IPS-18a (cell line): ENCODE data around the gene GUCA2A.

Experiments
- H3K27ac ChIP-seq: one replicate; pipeline ENCODE4 v1.5.1; 2013; ENCODE audit warnings: low read length
- H3K27me3 ChIP-seq: one replicate; pipeline ENCODE4 v1.6.1; 2013; ENCODE audit warnings: mild to moderate bottlenecking, low read length; ENCODE audit not compliant: control insufficient read depth, insufficient read depth
- H3K36me3 ChIP-seq: one replicate; pipeline ENCODE4 v1.6.1; 2013; ENCODE audit warnings: low read depth, low read length; ENCODE audit not compliant: control insufficient read depth
- H3K4me1 ChIP-seq: one replicate; pipeline ENCODE4 v1.6.1; 2013; ENCODE audit warnings: low read depth, low read length; ENCODE audit not compliant: control insufficient read depth
- H3K4me3 ChIP-seq: one replicate; pipeline ENCODE4 v1.5.1; 2013; ENCODE audit warnings: low read length
- H3K9ac ChIP-seq: one replicate; pipeline ENCODE4 v1.6.1; 2013; ENCODE audit warnings: mild to moderate bottlenecking, low read length, moderate library complexity
- H3K9me3 ChIP-seq: one replicate; pipeline ENCODE4 v1.6.1; 2013; ENCODE audit warnings: low read depth, low read length; ENCODE audit not compliant: control insufficient read depth

Gene GUCA2A

GRCh38 chr1:42139444-42139843, 25.1 kb downstream of the GUCA2A start:
- Histone ChIP-seq H3K36me3 (no peaks in the 10 kb centered on the region), H3K27me3 (no peaks in the 10 kb centered on the region), H3K4me3 (no peak overlapping the region), H3K9ac (no peak overlapping the region), H3K27ac (no peak overlapping the region), H3K9me3 (no peaks in the 10 kb centered on the region), H3K4me1 (peaks cover 4% of the 10 kb centered on the region)

- peaks cover 4% of the 10 kb centered on the region for H3K4me1 ChIP-seq
- no peak overlapping the region for H3K27ac ChIP-seq
- H3K27me3 ChIP-seq, result no peaks in the 10 kb centered on the region
- H3K4me3 ChIP-seq, result no peak overlapping the region
- no peaks in the 10 kb centered on the region for H3K36me3 ChIP-seq
- no peak overlapping the region for H3K9ac ChIP-seq
- no peaks in the 10 kb centered on the region for H3K9me3 ChIP-seq
Observed at GRCh38 chr1:42138586-42138985, 26.0 kb downstream of the GUCA2A start.

- peaks cover 4% of the 10 kb centered on the region for H3K4me1 ChIP-seq
- H3K9ac ChIP-seq, result no peak overlapping the region
- H3K27me3 ChIP-seq, result no peaks in the 10 kb centered on the region
- H3K4me3 ChIP-seq, result no peak overlapping the region
- no peak overlapping the region for H3K27ac ChIP-seq
- H3K9me3 ChIP-seq, result no peaks in the 10 kb centered on the region
- H3K36me3 ChIP-seq, result no peaks in the 10 kb centered on the region
Observed at GRCh38 chr1:42137766-42138165, 26.8 kb downstream of the GUCA2A start.

DNA sequence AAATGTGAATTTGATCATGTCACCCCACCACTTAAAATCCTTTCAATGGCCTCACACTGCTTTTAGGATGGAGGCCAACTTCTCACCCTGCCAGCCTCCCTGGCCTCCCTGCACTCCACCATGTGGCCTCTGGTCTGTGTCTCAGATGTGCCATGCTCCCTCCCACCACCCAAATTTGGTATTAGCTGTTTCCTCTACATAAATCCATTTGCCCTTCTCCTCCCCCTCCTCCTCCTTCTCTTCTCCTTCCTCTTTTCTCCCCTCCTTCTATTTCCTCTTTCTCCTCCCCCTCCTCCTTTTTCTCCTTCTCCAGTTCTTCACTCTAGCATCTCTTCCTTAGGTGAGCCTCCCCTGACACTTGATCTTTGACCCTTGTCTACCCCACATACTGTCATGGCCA, 28.1 kb downstream of the GUCA2A start:
- peaks cover 4% of the 10 kb centered on the region for H3K4me1 ChIP-seq
- H3K9ac ChIP-seq, result no peak overlapping the region
- H3K4me3 ChIP-seq, result no peak overlapping the region
- H3K27ac ChIP-seq, result no peak overlapping the region
- no peaks in the 10 kb centered on the region for H3K36me3 ChIP-seq
- no peaks in the 10 kb centered on the region for H3K9me3 ChIP-seq
- H3K27me3 ChIP-seq, result no peaks in the 10 kb centered on the region

DNA sequence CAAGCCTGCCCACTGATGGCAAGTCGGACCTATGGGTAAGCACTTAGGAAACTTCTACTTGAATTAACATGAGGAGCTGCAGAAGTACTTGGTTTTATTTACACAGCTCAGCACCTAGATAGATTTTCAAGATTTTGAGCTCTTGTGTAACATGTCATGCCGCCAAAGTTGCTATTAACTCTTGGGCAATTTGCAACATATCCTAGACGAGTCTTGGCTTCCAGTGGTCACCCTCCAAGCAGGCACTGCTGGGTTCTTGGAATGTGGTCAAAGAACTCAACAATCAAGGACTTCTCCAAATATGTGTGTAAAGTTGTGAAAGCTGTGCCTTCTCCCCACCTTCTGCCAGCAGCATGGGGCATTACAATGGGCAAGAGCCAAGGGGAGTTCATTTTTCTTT, 29.1 kb downstream of the GUCA2A start:
- Histone ChIP-seq H3K27me3 (no peaks in the 10 kb centered on the region), H3K4me3 (no peak overlapping the region), H3K27ac (no peak overlapping the region), H3K9ac (no peak overlapping the region), H3K4me1 (peaks cover 4% of the 10 kb centered on the region), H3K36me3 (no peaks in the 10 kb centered on the region), H3K9me3 (no peaks in the 10 kb centered on the region)

DNA sequence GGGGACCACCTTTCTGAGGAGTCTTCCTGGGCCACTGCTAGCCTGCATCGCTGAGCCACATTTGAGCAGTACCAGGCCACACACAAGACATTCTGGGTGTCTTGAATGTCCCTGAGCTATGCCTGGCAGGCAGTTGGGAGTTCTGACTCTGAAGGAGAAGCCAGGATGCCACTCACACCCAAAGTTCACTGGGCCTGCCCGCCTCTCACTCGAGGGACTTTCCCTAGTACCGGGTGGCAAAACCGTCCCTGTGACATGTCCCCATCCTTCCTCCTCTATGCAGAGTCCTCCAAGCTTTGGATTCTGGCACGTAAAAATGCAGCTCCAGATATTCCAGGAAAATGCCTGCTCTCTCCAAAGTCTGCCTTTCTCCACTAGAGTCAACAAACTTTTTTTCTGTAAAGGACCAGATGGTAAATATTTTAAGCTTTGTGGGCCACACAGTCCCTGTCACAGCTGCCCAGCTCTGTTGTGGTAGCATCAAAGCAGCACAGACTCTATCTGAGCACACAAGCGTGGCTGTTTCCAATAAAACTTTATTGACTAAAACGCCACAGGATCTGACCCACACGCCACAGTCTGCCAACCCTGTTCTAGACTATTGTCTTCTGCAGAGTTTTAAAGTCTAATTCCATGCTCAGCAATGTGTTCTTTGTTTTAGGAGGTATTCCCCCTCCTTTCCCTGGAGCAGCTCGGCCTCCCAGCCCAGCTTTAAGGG, 30.6 kb downstream of the GUCA2A start:
- no peak overlapping the region for H3K4me3 ChIP-seq
- H3K27ac ChIP-seq, result no peak overlapping the region
- H3K4me1 ChIP-seq, result peaks cover 4% of the 10 kb centered on the region
- H3K27me3 ChIP-seq, result no peaks in the 10 kb centered on the region
- no peak overlapping the region for H3K9ac ChIP-seq
- no peaks in the 10 kb centered on the region for H3K36me3 ChIP-seq
- H3K9me3 ChIP-seq, result no peaks in the 10 kb centered on the region

- H3K9me3 ChIP-seq, result no peaks in the 10 kb centered on the region
- no peaks in the 10 kb centered on the region for H3K36me3 ChIP-seq
- no peak overlapping the region for H3K27ac ChIP-seq
- peaks cover 4% of the 10 kb centered on the region for H3K4me1 ChIP-seq
- H3K9ac ChIP-seq, result no peak overlapping the region
- no peak overlapping the region for H3K4me3 ChIP-seq
- no peaks in the 10 kb centered on the region for H3K27me3 ChIP-seq
Observed at GRCh38 chr1:42133390-42133789, 31.2 kb downstream of the GUCA2A start.

DNA sequence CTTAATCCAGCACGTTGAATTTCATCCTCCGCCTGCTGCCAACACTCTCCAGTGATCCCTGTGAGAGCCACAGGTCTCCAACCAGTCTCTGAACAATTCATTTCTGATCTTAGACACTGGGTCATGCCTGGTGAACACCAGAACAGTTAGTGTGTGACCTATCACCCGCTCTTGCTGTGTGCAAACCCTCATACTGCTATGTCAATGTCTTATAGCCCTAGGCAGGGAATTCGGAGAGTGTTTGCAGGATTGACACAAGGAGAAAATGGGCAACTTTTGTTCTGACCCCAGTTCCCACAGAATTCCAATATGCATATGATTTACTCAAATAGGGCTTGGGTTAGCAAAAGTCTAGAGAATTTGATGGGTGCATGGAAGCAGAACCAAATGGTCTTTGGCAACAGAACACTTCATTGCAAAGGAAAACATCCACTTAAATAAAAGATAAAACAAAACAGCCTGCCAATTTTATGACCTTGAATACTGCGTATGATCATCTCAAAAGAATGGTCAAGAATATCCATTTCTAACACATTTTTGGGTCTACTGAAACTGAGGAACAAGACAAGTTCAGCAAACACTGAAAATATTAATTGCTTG, 34.4 kb downstream of the GUCA2A start:
- H3K36me3 ChIP-seq, result no peaks in the 10 kb centered on the region
- H3K4me1 ChIP-seq, result no peaks in the 10 kb centered on the region
- no peaks in the 10 kb centered on the region for H3K9me3 ChIP-seq
- no peaks in the 10 kb centered on the region for H3K27me3 ChIP-seq
- H3K4me3 ChIP-seq, result no peak overlapping the region
- H3K9ac ChIP-seq, result no peak overlapping the region
- H3K27ac ChIP-seq, result no peak overlapping the region

GRCh38 chr1:42128964-42129363, 35.6 kb downstream of the GUCA2A start:
- no peaks in the 10 kb centered on the region for H3K27me3 ChIP-seq
- H3K27ac ChIP-seq, result no peak overlapping the region
- no peak overlapping the region for H3K9ac ChIP-seq
- H3K4me3 ChIP-seq, result no peak overlapping the region
- H3K9me3 ChIP-seq, result no peaks in the 10 kb centered on the region
- no peaks in the 10 kb centered on the region for H3K36me3 ChIP-seq
- H3K4me1 ChIP-seq, result no peaks in the 10 kb centered on the region

- H3K27ac ChIP-seq, result no peak overlapping the region
- H3K4me3 ChIP-seq, result no peak overlapping the region
- H3K9ac ChIP-seq, result no peak overlapping the region
- H3K27me3 ChIP-seq, result no peaks in the 10 kb centered on the region
- no peaks in the 10 kb centered on the region for H3K36me3 ChIP-seq
- no peaks in the 10 kb centered on the region for H3K9me3 ChIP-seq
- no peaks in the 10 kb centered on the region for H3K4me1 ChIP-seq
Observed at GRCh38 chr1:42128499-42128898, 36.0 kb downstream of the GUCA2A start.

GRCh38 chr1:42127767-42128166, 36.8 kb downstream of the GUCA2A start:
- H3K27ac ChIP-seq, result no peak overlapping the region
- no peaks in the 10 kb centered on the region for H3K9me3 ChIP-seq
- H3K9ac ChIP-seq, result no peak overlapping the region
- H3K36me3 ChIP-seq, result no peaks in the 10 kb centered on the region
- H3K4me3 ChIP-seq, result no peak overlapping the region
- no peaks in the 10 kb centered on the region for H3K4me1 ChIP-seq
- H3K27me3 ChIP-seq, result no peaks in the 10 kb centered on the region

DNA sequence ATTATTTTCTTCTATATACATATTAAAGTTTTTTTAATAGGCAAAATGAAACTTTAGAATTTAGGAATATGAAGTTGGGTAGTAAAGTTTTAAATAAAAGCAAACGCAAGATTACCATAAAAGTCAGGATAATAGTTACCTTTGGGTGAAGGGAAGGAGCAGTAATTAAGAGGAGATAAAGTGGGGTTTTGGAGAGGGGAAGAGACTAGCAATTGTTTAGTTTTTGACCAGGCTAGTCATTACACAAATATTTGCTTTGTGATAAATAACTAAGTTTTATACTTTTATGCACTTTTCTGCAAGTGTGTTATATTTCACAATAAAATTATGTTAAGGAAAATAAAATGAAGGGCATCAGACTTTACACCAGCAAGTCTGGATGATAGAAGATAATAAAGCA, 39.0 kb downstream of the GUCA2A start:
- no peaks in the 10 kb centered on the region for H3K27me3 ChIP-seq

More for the DNA sequence above, 39.0 kb downstream of the GUCA2A start:
- Histone ChIP-seq H3K4me1 (no peaks in the 10 kb centered on the region), H3K9ac (no peak overlapping the region), H3K4me3 (no peak overlapping the region), H3K36me3 (no peaks in the 10 kb centered on the region), H3K27ac (no peak overlapping the region), H3K9me3 (no peaks in the 10 kb centered on the region)
